ENCODE data around the gene DAAM2.

DNA sequence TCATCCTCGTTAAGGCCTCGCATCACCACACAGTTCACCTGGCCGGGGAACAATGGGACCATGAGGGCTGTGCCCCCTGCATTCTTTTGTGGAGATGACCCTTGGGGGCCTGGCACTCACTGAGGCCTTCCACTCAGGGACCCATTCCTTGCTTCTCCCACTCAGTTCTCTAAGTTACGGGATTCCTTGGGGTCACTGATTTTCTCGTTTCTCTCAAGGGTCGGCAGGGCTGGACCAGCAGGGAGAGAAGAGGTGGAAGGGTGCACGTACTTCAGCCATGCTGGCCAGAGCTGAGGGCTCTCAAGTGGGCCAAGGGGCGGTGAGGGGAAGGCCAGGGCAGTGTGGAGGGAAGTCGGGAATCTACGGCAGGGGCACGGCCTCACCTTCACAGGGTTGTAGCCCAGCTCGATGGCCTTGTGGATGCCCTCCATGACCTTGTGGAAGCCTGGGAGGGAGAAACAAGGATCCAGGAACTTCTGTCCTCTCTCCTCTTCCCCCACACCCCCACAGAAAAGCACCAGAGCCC is 121.3 kb downstream of the DAAM2 start:
- no peak for TF ChIP-seq GATA2 (IDR thresholded peaks at IDR 0.05; ENCODE audit: low read depth, low read length)
- TF ChIP-seq GATA3 (IDR thresholded peaks at IDR 0.05; ENCODE audit: low read depth, low read length), result no peak

Measured in SH-SY5Y (cell line).